HuH-7.5 (cell line): ENCODE measurements around the gene MFSD12.
"Not testable (repeated sequence)": the region's sequence is repeated elsewhere in the genome, so short reads cannot be mapped to it uniquely, and the experiment has no call there.

Experiments used
- DNase-seq: peaks from one replicate; pipeline ENCODE4 v3.0.0; 2011; ENCODE audit warnings: low spot score

MFSD12 gene

GRCh38 chr19:3584036-3584802, 26.8 kb upstream of the MFSD12 start:
- not testable (repeated sequence) for DNase-seq

- not testable (repeated sequence) for DNase-seq
These were observed 24.4 kb upstream of the MFSD12 start for GRCh38 chr19:3581792-3582191.

- DNase-seq = peak; percentile 7
These were observed 23.0 kb upstream of the MFSD12 start for GRCh38 chr19:3580156-3580934.

- peak; percentile 12 for DNase-seq
These were observed 21.0 kb upstream of the MFSD12 start for GRCh38 chr19:3578390-3578789.

GRCh38 chr19:3577723-3578344, 20.4 kb upstream of the MFSD12 start:
- peak; percentile 4 for DNase-seq

GRCh38 chr19:3576696-3577443, 19.5 kb upstream of the MFSD12 start:
- DNase-seq = peak; percentile 12

- peak; percentile 6 for DNase-seq
These were observed 18.7 kb upstream of the MFSD12 start for GRCh38 chr19:3575949-3576673.

- DNase-seq = peak; percentile 67
These were observed 17.9 kb upstream of the MFSD12 start for GRCh38 chr19:3575260-3575741.

- DNase-seq = peak; percentile 84
These were observed 16.7 kb upstream of the MFSD12 start for GRCh38 chr19:3573858-3574637.

- peak; percentile 23 for DNase-seq
These were observed 15.9 kb upstream of the MFSD12 start for GRCh38 chr19:3573162-3573857.

- DNase-seq = no peak
These were observed 15.4 kb upstream of the MFSD12 start, which contains the start of gene HMG20B for GRCh38 chr19:3572855-3573161. TSS of gene HMG20B (plus strand) at chr19:3572944. CDS start at chr19:3573310, 366 bp downstream.

- DNase-seq = peak; percentile 99
These were observed 14.9 kb upstream of the MFSD12 start for GRCh38 chr19:3572132-3572854.

GRCh38 chr19:3570606-3571011, 13.2 kb upstream of the MFSD12 start:
- no peak for DNase-seq

GRCh38 chr19:3570042-3570441, 12.7 kb upstream of the MFSD12 start:
- not testable (repeated sequence) for DNase-seq

- DNase-seq = no peak
These were observed 7.8 kb upstream of the MFSD12 start for GRCh38 chr19:3565139-3565538.

- DNase-seq = no peak
These were observed 6.5 kb upstream of the MFSD12 start for GRCh38 chr19:3563709-3564524.

- peak; percentile 68 for DNase-seq
These were observed 367 bp downstream of the MFSD12 start for GRCh38 chr19:3556978-3557460.

- DNase-seq = no peak
These were observed 886 bp downstream of the MFSD12 start for GRCh38 chr19:3556423-3556977.
